ENCODE results near the gene RABGEF1. TPM values are rescaled to one million over a fixed set of nuclear protein-coding genes. Genes with fewer than 3 reads are reported as not detected.
"Not testable (repeated sequence)": the region's sequence is repeated elsewhere in the genome, so short reads cannot be mapped to it uniquely, and the experiment has no call there.

Gene RABGEF1
- total RNA-seq, 4 donors from 2014 or later, result 31.0 to 35.6 (median 34.5) TPM

GRCh38 chr7:66844552-66845378 is 104.2 kb downstream of the RABGEF1 start:
- Histone ChIP-seq H3K27ac (peak overlapping the region; percentile 88 to 99 (median 94)), H3K4me1 (peaks cover 0 to 31% (median 12%) of the 10 kb centered on the region in 4 donors), H3K27me3 (peaks cover 0 to 2% of the 10 kb centered on the region in 2 donors), H3K9me3 (no peaks in the 10 kb centered on the region), H3K4me3 (peak overlapping the region; percentile 47 to 99 (median 81)), H3K36me3 (no peaks in the 10 kb centered on the region)
- peak; percentile 93 to 96 for TF ChIP-seq POLR2A (IDR thresholded peaks at IDR 0.05)
- peak in 3 of 5 experiments; percentile 14 to 74 (median 69) for TF ChIP-seq CTCF (IDR thresholded peaks at IDR 0.05)
- peak; percentile 99 for TF ChIP-seq EP300 (IDR thresholded peaks at IDR 0.05)
- WGBS, 2 donors, result 1% methylated on average over 31 to 39 of the region's 61 CpGs
- peak; percentile 96 to 98 for DNase-seq (ENCODE audit: low spot score in 2 of 2)

- 61 to 66% methylated on average over 19 of the region's 19 CpGs for WGBS, 2 donors
- Histone ChIP-seq H3K4me3 (peak overlapping the region; percentile 47 to 99 (median 81)), H3K9me3 (no peaks in the 10 kb centered on the region), H3K27me3 (peaks cover 0 to 2% of the 10 kb centered on the region in 2 donors), H3K27ac (peak overlapping the region; percentile 88 to 99 (median 94)), H3K36me3 (no peaks in the 10 kb centered on the region), H3K4me1 (peaks cover 0 to 31% (median 12%) of the 10 kb centered on the region in 4 donors)
- TF ChIP-seq POLR2A (IDR thresholded peaks at IDR 0.05) (no peak), CTCF (IDR thresholded peaks at IDR 0.05) (no peak), EP300 (IDR thresholded peaks at IDR 0.05) (no peak)
- DNase-seq (ENCODE audit: low spot score in 2 of 2), result no peak
These were observed 105.0 kb downstream of the RABGEF1 start for GRCh38 chr7:66845379-66846095.

DNA sequence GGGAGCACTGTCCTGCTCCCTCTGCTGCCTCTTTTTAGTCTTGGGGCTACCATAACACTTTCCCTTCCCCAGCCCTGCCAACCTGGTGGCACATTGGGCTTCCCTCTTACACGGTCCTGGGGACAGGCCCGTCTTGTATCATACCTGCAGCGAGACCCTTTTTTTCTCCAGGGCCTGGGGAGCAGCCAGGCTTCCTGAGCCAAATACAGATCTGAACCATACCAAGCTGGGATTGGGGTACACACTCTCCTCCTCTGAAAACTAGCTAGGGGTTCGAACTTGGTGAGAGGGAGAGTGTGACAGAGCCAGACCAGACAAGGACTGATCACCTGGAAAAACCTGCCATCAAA is 105.5 kb downstream of the RABGEF1 start:
- Histone ChIP-seq H3K4me1 (peaks cover 0 to 31% (median 12%) of the 10 kb centered on the region in 4 donors), H3K27ac (peak overlapping the region in 2 of 4 donors; percentile 96 to 99), H3K4me3 (peak overlapping the region in 1 of 4 donors; percentile 86)
- not testable (repeated sequence) for H3K36me3 ChIP-seq; H3K27me3 ChIP-seq; H3K9me3 ChIP-seq; DNase-seq (ENCODE audit: low spot score in 2 of 2)
- 91 to 93% methylated on average over 4 of the region's 4 CpGs for WGBS, 2 donors

DNA sequence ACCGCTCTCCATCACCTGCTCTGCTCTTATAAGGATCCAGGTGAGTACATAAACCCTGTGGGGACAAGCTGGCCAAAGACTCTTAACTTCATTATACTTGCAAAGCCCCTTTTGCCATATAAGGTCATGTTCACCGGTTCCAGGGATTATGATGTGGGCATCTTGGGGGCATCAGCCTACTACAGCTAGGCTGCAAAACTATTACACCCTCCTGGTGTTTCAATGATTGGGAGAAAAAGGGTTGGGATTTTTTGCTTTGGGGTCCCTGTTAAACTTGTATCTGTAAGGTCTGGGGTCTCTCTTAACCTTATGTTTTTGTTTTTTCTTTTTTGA is 107.0 kb downstream of the RABGEF1 start:
- 50 to 63% methylated on average over 2 of the region's 2 CpGs for WGBS, 2 donors
- H3K9me3 ChIP-seq, result not testable (repeated sequence)

GRCh38 chr7:66847879-66848790 is 107.6 kb downstream of the RABGEF1 start:
- WGBS, 2 donors, result 51 to 52% methylated on average over 9 of the region's 9 CpGs
- Histone ChIP-seq H3K36me3 (no peaks in the 10 kb centered on the region), H3K9me3 (no peaks in the 10 kb centered on the region), H3K4me3 (no peak overlapping the region), H3K27me3 (peaks cover 0 to 2% of the 10 kb centered on the region in 2 donors), H3K4me1 (peaks cover 0 to 30% (median 12%) of the 10 kb centered on the region in 4 donors), H3K27ac (peak overlapping the region in 3 of 4 donors; percentile 11 to 87 (median 73))
- no peak for TF ChIP-seq EP300 (IDR thresholded peaks at IDR 0.05)
- TF ChIP-seq CTCF (IDR thresholded peaks at IDR 0.05), result no peak
- no peak for TF ChIP-seq POLR2A (IDR thresholded peaks at IDR 0.05)
- DNase-seq (ENCODE audit: low spot score in 2 of 2), result no peak

More for the DNA sequence above, 107.0 kb downstream of the RABGEF1 start:
- DNase-seq (ENCODE audit: low spot score in 2 of 2); H3K4me3 ChIP-seq; H3K27me3 ChIP-seq; H3K36me3 ChIP-seq: not testable (repeated sequence)
- Histone ChIP-seq H3K27ac (peak overlapping the region in 2 of 4 donors; percentile 73 to 87), H3K4me1 (peaks cover 0 to 31% (median 12%) of the 10 kb centered on the region in 4 donors)
